Upper lobe of left lung (tissue), 4 donors: ENCODE data around the gene CDK11A.

ENCODE experiments used
- EP300 ChIP-seq, 4 donors: sonication (generic); formaldehyde crosslinking; IDR thresholded peaks; one replicate each; pipeline ENCODE4 v1.5.1; 2017; ENCODE audit warnings: antibody characterized with exemption in 4 of 4, control low read depth in 2 of 4
- POLR2A ChIP-seq, 4 donors: fragments of 450-650 bp; IDR thresholded peaks; one replicate each; pipeline ENCODE4 v1.5.1; 2016 to 2017; ENCODE audit warnings: antibody characterized with exemption in 4 of 4, mild to moderate bottlenecking in 2 of 4
- POLR2AphosphoS5 ChIP-seq, 2 donors: sonication (generic); formaldehyde crosslinking; IDR thresholded peaks; one replicate each; pipeline ENCODE4 v1.5.1; 2017; ENCODE audit warnings: antibody characterized with exemption in 2 of 2
- TF ChIP-seq, protein P1 (sequence below), 6 experiments: fragments of 450-650 bp in 4 of 6; fragments of 200-600 bp in 2 of 6; sonication (generic) in 2 of 6; IDR thresholded peaks; one replicate each; pipeline ENCODE4 v1.5.1; 2016 to 2019; ENCODE audit warnings: antibody characterized with exemption in 6 of 6

DNA sequence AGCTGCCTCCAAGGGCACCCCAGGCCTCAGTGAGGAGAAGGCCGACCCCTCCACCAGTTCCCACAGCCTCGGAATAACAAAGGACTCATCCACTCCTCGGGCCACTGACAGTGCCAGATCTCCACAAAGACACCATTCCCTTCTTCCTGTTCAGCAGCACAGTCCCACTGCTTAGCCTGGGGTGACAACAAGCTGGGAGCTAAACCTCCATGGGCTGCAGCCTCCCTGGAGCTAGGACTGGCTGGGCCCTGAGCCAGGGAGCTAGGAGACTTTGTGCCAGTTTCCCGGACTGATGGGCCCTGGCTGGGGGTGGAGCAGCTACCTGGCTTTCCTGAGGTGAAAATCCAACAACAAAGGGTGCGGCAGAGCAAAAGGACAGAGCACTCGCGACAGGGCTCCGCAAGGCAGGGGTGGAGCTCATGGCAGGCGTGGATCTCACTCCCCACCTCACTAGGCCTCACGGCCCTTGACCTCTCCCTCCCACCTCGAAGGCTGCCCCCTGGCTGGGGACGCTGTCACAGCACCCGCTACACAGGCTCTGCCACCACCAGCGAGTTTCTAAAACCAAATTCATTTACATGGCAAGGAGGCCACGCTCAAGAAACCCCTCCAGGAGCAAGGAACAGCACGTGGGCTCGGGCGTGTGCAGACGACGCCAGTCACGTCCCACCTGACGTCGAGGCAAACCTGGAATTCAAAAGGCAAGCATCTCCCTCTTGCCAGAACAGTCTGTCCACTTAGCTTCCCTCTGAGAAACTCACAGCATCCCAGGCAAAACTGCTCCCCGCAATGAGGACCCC, 45.4 kb downstream of the CDK11A start:
- TF ChIP-seq, protein P1, sequence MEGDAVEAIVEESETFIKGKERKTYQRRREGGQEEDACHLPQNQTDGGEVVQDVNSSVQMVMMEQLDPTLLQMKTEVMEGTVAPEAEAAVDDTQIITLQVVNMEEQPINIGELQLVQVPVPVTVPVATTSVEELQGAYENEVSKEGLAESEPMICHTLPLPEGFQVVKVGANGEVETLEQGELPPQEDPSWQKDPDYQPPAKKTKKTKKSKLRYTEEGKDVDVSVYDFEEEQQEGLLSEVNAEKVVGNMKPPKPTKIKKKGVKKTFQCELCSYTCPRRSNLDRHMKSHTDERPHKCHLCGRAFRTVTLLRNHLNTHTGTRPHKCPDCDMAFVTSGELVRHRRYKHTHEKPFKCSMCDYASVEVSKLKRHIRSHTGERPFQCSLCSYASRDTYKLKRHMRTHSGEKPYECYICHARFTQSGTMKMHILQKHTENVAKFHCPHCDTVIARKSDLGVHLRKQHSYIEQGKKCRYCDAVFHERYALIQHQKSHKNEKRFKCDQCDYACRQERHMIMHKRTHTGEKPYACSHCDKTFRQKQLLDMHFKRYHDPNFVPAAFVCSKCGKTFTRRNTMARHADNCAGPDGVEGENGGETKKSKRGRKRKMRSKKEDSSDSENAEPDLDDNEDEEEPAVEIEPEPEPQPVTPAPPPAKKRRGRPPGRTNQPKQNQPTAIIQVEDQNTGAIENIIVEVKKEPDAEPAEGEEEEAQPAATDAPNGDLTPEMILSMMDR (IDR thresholded peaks at IDR 0.05): peak in 3 of 6 experiments; percentile 19 to 21 (median 21)
- TF ChIP-seq POLR2A (IDR thresholded peaks at IDR 0.05) (no peak), POLR2AphosphoS5 (IDR thresholded peaks at IDR 0.05) (no peak), EP300 (IDR thresholded peaks at IDR 0.05) (no peak)
